Mesothelial cell of epicardium (in vitro differentiated cells): Measurements from ENCODE around the gene ZSCAN5C. TPM values are rescaled to one million over a fixed set of nuclear protein-coding genes. Genes with fewer than 3 reads are reported as not detected.
"Not testable (repeated sequence)": the region's sequence is repeated elsewhere in the genome, so short reads cannot be mapped to it uniquely, and the experiment has no call there.

Source experiments
- DNase-seq, 2 experiments: peaks; one replicate each; pipeline ENCODE4 v3.0.0; 2021; ENCODE audit warnings: low spot score in 2 of 2; ENCODE audit not compliant: unreplicated experiment in 2 of 2
- H3K27ac Mint-ChIP-seq: 2 replicates; pipeline ENCODE4 v1.8.0; 2021; ENCODE audit warnings: mixed read lengths
- H3K27me3 Mint-ChIP-seq: 2 replicates; pipeline ENCODE4 v1.8.0; 2021; ENCODE audit warnings: low read depth, mixed read lengths
- H3K36me3 Mint-ChIP-seq: 2 replicates; pipeline ENCODE4 v1.8.0; 2021; ENCODE audit warnings: mixed read lengths
- H3K4me1 Mint-ChIP-seq: 2 replicates; pipeline ENCODE4 v1.8.0; 2021; ENCODE audit warnings: mixed read lengths
- H3K4me3 Mint-ChIP-seq: 2 replicates; pipeline ENCODE4 v1.8.0; 2021; ENCODE audit warnings: mild to moderate bottlenecking, moderate library complexity, mixed read lengths
- H3K9me3 Mint-ChIP-seq: 2 replicates; pipeline ENCODE4 v1.8.0; 2021; ENCODE audit warnings: mixed read lengths
- CTCF ChIP-seq: fragments of 200-600 bp; sonication (generic); IDR thresholded peaks from one replicate; pipeline ENCODE4 v1.5.0; 2021; ENCODE audit warnings: antibody characterized with exemption; ENCODE audit not compliant: unreplicated experiment
- total RNA-seq: library from RNA; stranded (reverse); gene quantifications from 3 replicates; pipeline ENCODE4 v1.2.1, GENCODE V29; 2021

Gene ZSCAN5C
- total RNA-seq, 1 donor from 2014 or later: not detected

GRCh38 chr19:56193981-56194640 is 8.0 kb upstream of the ZSCAN5C start:
- no peak overlapping the region for H3K4me3 Mint-ChIP-seq
- no peak for TF ChIP-seq CTCF
- H3K36me3 Mint-ChIP-seq: no peaks in the 10 kb centered on the region
- H3K4me1 Mint-ChIP-seq: no peaks in the 10 kb centered on the region
- no peak for DNase-seq
- H3K27me3 Mint-ChIP-seq: peaks cover 6% of the 10 kb centered on the region
- no peak overlapping the region for H3K27ac Mint-ChIP-seq
- no peaks in the 10 kb centered on the region for H3K9me3 Mint-ChIP-seq

GRCh38 chr19:56197646-56198045 is 4.4 kb upstream of the ZSCAN5C start, which contains the start of gene ZSCAN5B:
Gene ZSCAN5B (minus strand): TSS chr19:56197783. CDS start chr19:56193052, 4,731 bp downstream.
- not testable (repeated sequence) for H3K36me3 Mint-ChIP-seq, H3K9me3 Mint-ChIP-seq, H3K27ac Mint-ChIP-seq, H3K4me1 Mint-ChIP-seq, DNase-seq, H3K4me3 Mint-ChIP-seq, H3K27me3 Mint-ChIP-seq

- no peaks in the 10 kb centered on the region for H3K36me3 Mint-ChIP-seq
- no peak overlapping the region for H3K27ac Mint-ChIP-seq
- TF ChIP-seq CTCF: no peak
- no peak for DNase-seq
- no peaks in the 10 kb centered on the region for H3K4me1 Mint-ChIP-seq
- H3K4me3 Mint-ChIP-seq: no peak overlapping the region
- peaks cover 12% of the 10 kb centered on the region for H3K27me3 Mint-ChIP-seq
- no peaks in the 10 kb centered on the region for H3K9me3 Mint-ChIP-seq
Measured at GRCh38 chr19:56199687-56200086, 2.4 kb upstream of the ZSCAN5C start.

- not testable (repeated sequence) for H3K9me3 Mint-ChIP-seq, H3K27ac Mint-ChIP-seq, H3K4me1 Mint-ChIP-seq, H3K4me3 Mint-ChIP-seq, H3K36me3 Mint-ChIP-seq, DNase-seq
- H3K27me3 Mint-ChIP-seq: peaks cover 12% of the 10 kb centered on the region
Measured at GRCh38 chr19:56207581-56207980, 5.5 kb downstream of the ZSCAN5C start.

- DNase-seq: no peak
- H3K36me3 Mint-ChIP-seq: no peaks in the 10 kb centered on the region
- H3K9me3 Mint-ChIP-seq: peaks cover 7% of the 10 kb centered on the region
- H3K27ac Mint-ChIP-seq: no peak overlapping the region
- H3K4me1 Mint-ChIP-seq: no peaks in the 10 kb centered on the region
- no peak for TF ChIP-seq CTCF
- H3K27me3 Mint-ChIP-seq: peaks cover 7% of the 10 kb centered on the region
- no peak overlapping the region for H3K4me3 Mint-ChIP-seq
Measured at GRCh38 chr19:56209091-56209490, 7.0 kb downstream of the ZSCAN5C start.

GRCh38 chr19:56210036-56210435 is 8.0 kb downstream of the ZSCAN5C start:
- H3K4me3 Mint-ChIP-seq, H3K27me3 Mint-ChIP-seq, H3K4me1 Mint-ChIP-seq, DNase-seq, H3K36me3 Mint-ChIP-seq, H3K9me3 Mint-ChIP-seq, H3K27ac Mint-ChIP-seq: not testable (repeated sequence)

GRCh38 chr19:56211718-56212117 is 9.6 kb downstream of the ZSCAN5C start:
- H3K4me3 Mint-ChIP-seq: no peak overlapping the region
- H3K36me3 Mint-ChIP-seq: no peaks in the 10 kb centered on the region
- no peak overlapping the region for H3K27ac Mint-ChIP-seq
- H3K27me3 Mint-ChIP-seq: peaks cover 3% of the 10 kb centered on the region
- TF ChIP-seq CTCF: no peak
- DNase-seq: no peak
- H3K9me3 Mint-ChIP-seq: peaks cover 7% of the 10 kb centered on the region
- H3K4me1 Mint-ChIP-seq: no peaks in the 10 kb centered on the region
